HG03565 (cell line): ENCODE measurements around the gene ASH1L.
"Not testable (repeated sequence)": the region's sequence is repeated elsewhere in the genome, so short reads cannot be mapped to it uniquely, and the experiment has no call there.

Experiments used
- ATAC-seq: cut with Tn5 transposase; IDR thresholded peaks from one replicate; pipeline ENCODE4 v1.9.1; 2021; ENCODE audit warnings: mild to moderate bottlenecking, moderate library complexity; ENCODE audit not compliant: unreplicated experiment

The ASH1L gene

DNA sequence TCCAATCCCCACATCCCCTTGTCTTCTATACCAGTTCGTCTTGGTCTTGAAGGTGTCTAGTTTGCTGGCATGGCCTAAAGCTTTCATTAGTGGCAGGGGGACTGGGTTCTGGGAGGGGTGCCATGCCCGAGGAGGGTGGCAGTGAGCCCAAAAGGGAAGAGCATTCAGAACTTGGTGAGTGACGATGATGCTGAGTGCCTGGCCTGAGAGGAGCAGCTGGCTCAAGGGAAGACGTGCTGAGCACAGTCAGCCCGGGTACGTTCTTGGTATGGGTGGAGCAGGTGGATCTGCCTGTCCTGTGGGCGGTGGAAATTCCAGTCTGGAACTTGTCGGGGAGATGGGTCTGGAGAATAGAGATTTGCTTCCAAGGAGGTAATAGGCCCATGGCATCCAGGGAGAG is 249.3 kb downstream of the ASH1L start:
- no peak for ATAC-seq

GRCh38 chr1:155309423-155310021 is 253.1 kb downstream of the ASH1L start:
- no peak for ATAC-seq

GRCh38 chr1:155308493-155309422 is 253.8 kb downstream of the ASH1L start, which contains the start of gene FDPS:
Gene FDPS (plus strand): TSS chr1:155308866. CDS start chr1:155309790, 924 bp downstream.
- ATAC-seq: peak; percentile 93

GRCh38 chr1:155307247-155307740 is 255.3 kb downstream of the ASH1L start:
- no peak for ATAC-seq

DNA sequence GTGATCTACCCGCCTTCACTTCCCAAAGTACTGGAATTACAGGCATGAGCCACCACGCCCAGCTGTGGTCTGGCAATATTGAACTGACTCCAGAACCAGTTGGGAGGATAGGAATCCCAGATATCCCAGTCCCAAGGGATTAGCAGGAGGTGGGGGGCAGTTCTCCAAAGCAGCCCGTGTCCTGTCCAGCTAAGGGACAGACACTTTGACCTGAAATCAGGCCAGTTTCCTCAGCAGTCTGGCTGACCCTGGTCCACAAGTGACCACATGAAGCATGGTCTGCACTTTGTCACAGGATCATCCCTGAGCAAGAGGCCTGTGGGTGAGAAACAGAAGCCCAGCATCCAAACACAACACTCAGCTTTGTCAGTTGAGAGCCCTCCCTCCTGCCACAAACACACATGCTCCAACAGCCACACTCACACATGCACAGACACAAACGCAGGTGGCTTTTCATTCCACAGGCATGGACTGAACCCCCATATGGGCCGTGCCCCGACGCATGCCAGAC is 256.7 kb downstream of the ASH1L start:
- no peak for ATAC-seq

DNA sequence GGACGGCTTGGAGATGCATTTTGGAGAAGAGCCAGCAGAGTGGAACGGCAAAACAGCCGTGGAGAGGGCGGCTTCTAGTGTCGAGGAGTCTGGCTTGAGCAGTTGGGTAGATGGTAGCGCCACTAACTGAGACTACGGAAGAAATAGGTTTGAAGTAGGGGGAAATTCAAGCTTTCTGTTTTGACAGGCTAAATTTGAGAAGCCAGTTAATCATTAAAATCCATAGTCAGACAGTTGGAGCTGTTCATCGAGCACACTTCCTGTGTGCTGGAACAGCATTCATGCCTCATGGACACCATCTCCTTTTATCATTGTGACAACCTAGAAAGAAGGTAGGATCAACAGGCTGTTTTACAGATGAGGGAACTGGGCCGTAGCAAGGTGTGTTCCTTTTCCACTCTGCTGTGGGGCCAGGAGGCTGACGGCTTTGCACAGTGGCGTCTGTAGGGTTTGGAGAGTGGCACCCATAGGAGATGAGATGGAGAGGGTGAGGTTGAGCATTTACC is 258.0 kb downstream of the ASH1L start:
- ATAC-seq: no peak

DNA sequence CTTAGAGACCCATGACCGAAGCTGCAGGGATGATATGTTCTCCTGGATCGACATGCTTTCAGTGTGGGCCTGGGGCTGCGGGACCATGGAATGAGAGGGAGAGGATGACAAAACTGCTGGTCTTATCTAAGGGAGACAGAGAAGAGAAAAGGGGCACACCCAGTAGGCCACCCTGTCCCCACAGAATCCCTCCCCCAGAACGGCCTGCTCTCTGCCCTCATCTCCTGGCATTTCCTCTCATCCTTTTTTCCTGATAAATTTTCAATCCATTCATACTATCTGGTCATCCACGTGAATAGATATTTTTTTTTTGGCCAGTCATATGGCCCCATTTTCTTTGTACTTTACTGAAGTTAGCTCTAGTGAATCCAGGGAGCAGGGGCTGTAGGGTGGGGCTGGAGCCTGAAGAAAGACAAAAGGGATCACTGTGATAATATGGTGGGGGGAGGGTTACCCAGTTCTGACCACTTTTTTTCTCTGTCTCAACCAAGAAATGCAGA is 261.2 kb downstream of the ASH1L start, which contains the start of gene PKLR:
TSS of gene PKLR (minus strand) at position 97 of the 500 bp plus-strand sequence. CDS start at position 54, 43 bp downstream.
- ATAC-seq: no peak

- no peak for ATAC-seq
Observed at GRCh38 chr1:155300553-155301329, 261.9 kb downstream of the ASH1L start.

- ATAC-seq: no peak
Observed at GRCh38 chr1:155300024-155300423, 262.6 kb downstream of the ASH1L start.

- no peak for ATAC-seq
Observed at GRCh38 chr1:155297384-155297783, 265.2 kb downstream of the ASH1L start.

- ATAC-seq: no peak
Observed at GRCh38 chr1:155296661-155297060, 265.9 kb downstream of the ASH1L start.

- ATAC-seq: no peak
Observed at GRCh38 chr1:155295942-155296267, 266.7 kb downstream of the ASH1L start.

- ATAC-seq: no peak
Observed at GRCh38 chr1:155295183-155295941, 267.2 kb downstream of the ASH1L start.

DNA sequence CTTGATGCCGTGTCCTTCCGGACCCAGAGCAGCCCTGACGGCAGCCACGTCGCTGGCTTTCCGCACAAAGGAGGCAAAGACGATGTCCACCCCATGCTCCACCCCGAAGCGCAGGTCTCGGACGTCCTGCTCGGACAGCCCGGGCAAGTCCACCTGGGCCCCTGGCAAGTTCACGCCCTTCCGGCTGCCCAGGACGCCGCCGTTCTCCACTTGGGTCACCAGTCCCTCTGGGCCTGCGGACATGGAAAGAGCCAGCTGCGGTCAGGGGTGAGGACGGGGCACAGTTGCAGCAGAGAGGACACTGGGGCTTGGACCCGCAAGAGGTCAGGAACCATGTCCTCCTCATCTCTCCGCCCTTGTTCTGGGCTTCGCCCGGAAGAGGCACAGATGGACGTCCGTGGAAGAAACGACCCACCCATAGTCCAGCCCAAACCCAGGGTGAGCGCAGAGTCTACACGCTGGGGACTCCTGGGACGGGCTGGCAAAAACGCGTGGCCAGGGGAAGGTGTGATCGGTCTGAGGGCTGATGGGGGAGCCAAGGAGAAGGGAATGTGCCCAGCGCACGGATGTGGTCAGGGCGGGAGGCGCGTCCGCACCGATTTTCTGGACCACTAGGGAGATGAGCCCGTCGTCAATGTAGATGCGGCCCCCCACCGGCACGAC is 268.0 kb downstream of the ASH1L start:
- ATAC-seq: no peak

- no peak for ATAC-seq
Observed at GRCh38 chr1:155293086-155293749, 269.4 kb downstream of the ASH1L start.

- ATAC-seq: not testable (repeated sequence)
Observed at GRCh38 chr1:155291006-155291405, 271.6 kb downstream of the ASH1L start.

- ATAC-seq: no peak
Observed at GRCh38 chr1:155287987-155288543, 274.5 kb downstream of the ASH1L start.

DNA sequence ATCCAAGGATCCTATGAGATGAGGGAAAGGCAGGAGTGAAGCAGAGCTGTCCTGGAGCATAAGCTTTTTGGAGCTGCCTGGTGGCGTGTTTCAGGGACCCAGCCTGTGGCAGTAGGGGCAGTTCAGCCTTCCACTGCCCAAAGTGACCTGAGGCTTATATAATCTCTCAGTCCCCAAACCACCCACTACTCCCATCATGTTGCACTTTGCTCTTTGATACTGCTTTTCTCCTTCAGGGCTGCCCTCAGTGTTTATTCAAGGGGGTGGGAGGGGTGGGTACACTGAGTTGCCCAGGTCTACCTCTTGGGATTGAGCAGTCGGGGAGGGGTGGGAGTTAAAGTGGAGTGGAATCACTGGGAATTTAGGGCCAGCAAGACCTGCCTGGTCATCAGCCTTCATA is 276.1 kb downstream of the ASH1L start:
- ATAC-seq: no peak
